Parathyroid adenoma (tissue), 2 donors: ENCODE data around the gene LPAR3.

Source experiments
- H2AFZ ChIP-seq: fragments of 300-600 bp; sonication (generic); one replicate; pipeline ENCODE4 v1.7.0; 2017; ENCODE audit warnings: antibody characterized with exemption, mild to moderate bottlenecking
- H3K27ac ChIP-seq: fragments of 300-600 bp; sonication (generic); one replicate; pipeline ENCODE4 v1.7.0; 2017
- H3K27me3 ChIP-seq: fragments of 300-600 bp; sonication (generic); one replicate; pipeline ENCODE4 v1.7.0; 2017; ENCODE audit warnings: low read length; ENCODE audit not compliant: control insufficient read depth, insufficient read depth
- H3K36me3 ChIP-seq: fragments of 300-600 bp; sonication (generic); one replicate; pipeline ENCODE4 v1.7.0; 2017; ENCODE audit warnings: low read length; ENCODE audit not compliant: control insufficient read depth, insufficient read depth
- H3K4me1 ChIP-seq: fragments of 300-600 bp; sonication (generic); one replicate; pipeline ENCODE4 v1.7.0; 2017; ENCODE audit warnings: control low read depth
- H3K4me2 ChIP-seq: fragments of 300-600 bp; sonication (generic); one replicate; pipeline ENCODE4 v1.7.0; 2017; ENCODE audit warnings: low read length
- H3K4me3 ChIP-seq: fragments of 300-600 bp; sonication (generic); one replicate; pipeline ENCODE4 v1.7.0; 2017; ENCODE audit warnings: low read depth, low read length
- H3K79me2 ChIP-seq: fragments of 300-600 bp; sonication (generic); one replicate; pipeline ENCODE4 v1.7.0; 2017; ENCODE audit warnings: control low read depth
- H3K9ac ChIP-seq: fragments of 300-600 bp; sonication (generic); one replicate; pipeline ENCODE4 v1.7.0; 2017; ENCODE audit warnings: mild to moderate bottlenecking
- H3K9me3 ChIP-seq: fragments of 300-600 bp; sonication (generic); one replicate; pipeline ENCODE4 v1.7.0; 2017; ENCODE audit warnings: low read length; ENCODE audit not compliant: control insufficient read depth
- TF ChIP-seq, protein P1 (sequence below): fragments of 300-600 bp; sonication (generic); IDR thresholded peaks from one replicate; pipeline ENCODE4 v1.7.0; 2017; ENCODE audit warnings: antibody characterized with exemption, mild to moderate bottlenecking
- donor health status: primary hyperparathyroidism.

Gene LPAR3

DNA sequence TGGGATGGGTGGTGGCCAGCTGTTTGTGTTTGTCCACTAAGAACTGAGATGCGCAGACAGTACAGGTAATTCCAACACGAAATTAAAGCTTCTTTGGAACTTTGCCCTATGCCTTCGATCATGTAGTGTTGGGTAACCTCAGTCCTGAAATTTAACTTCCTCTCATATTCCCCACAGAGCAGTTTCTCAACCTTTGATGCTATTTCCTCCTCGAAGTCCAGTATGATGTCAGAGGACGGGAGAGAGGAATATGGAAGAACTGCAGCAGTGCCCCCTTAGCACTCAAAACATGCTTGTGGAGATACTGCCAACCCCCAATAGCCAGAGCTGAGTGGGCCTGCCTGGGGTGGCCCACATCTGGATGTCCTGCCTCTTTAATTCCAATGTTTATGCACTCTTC is 3.6 kb downstream of the LPAR3 start:
- no peak overlapping the region for H2AFZ ChIP-seq
- TF ChIP-seq, protein P1, sequence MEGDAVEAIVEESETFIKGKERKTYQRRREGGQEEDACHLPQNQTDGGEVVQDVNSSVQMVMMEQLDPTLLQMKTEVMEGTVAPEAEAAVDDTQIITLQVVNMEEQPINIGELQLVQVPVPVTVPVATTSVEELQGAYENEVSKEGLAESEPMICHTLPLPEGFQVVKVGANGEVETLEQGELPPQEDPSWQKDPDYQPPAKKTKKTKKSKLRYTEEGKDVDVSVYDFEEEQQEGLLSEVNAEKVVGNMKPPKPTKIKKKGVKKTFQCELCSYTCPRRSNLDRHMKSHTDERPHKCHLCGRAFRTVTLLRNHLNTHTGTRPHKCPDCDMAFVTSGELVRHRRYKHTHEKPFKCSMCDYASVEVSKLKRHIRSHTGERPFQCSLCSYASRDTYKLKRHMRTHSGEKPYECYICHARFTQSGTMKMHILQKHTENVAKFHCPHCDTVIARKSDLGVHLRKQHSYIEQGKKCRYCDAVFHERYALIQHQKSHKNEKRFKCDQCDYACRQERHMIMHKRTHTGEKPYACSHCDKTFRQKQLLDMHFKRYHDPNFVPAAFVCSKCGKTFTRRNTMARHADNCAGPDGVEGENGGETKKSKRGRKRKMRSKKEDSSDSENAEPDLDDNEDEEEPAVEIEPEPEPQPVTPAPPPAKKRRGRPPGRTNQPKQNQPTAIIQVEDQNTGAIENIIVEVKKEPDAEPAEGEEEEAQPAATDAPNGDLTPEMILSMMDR: no peak
- no peaks in the 10 kb centered on the region for H3K79me2 ChIP-seq
- H3K4me2 ChIP-seq: no peak overlapping the region
- H3K36me3 ChIP-seq: no peaks in the 10 kb centered on the region
- peaks cover 8% of the 10 kb centered on the region for H3K27me3 ChIP-seq
- no peak overlapping the region for H3K4me3 ChIP-seq
- no peak overlapping the region for H3K27ac ChIP-seq
- no peak overlapping the region for H3K9ac ChIP-seq
- H3K4me1 ChIP-seq: no peaks in the 10 kb centered on the region
- no peaks in the 10 kb centered on the region for H3K9me3 ChIP-seq

DNA sequence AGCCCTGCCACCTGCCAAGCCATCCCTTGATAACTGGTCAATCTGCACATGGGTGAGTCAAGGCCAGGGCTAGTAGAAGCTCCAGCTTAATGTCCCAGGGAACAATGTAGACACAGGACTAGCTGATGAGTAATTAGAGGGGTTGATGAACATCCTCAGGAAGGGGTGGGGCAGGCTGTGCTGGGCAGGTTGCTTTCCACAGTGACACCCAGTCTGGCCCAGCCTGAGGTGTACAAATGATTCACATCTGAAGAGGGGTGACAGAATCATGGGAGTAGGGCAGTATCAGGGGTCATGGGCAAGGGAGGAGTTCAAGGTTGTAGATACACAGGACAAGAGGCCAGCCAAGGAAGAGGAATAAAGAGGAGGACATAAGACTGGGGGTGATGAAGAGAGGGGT is 4.3 kb downstream of the LPAR3 start:
- H2AFZ ChIP-seq: no peak overlapping the region
- H3K4me3 ChIP-seq: no peak overlapping the region
- no peak overlapping the region for H3K9ac ChIP-seq
- H3K4me1 ChIP-seq: no peaks in the 10 kb centered on the region
- H3K27ac ChIP-seq: no peak overlapping the region
- no peaks in the 10 kb centered on the region for H3K9me3 ChIP-seq
- H3K36me3 ChIP-seq: no peaks in the 10 kb centered on the region
- H3K27me3 ChIP-seq: peaks cover 7% of the 10 kb centered on the region
- no peak overlapping the region for H3K4me2 ChIP-seq
- no peaks in the 10 kb centered on the region for H3K79me2 ChIP-seq
- TF ChIP-seq, protein P1: no peak

DNA sequence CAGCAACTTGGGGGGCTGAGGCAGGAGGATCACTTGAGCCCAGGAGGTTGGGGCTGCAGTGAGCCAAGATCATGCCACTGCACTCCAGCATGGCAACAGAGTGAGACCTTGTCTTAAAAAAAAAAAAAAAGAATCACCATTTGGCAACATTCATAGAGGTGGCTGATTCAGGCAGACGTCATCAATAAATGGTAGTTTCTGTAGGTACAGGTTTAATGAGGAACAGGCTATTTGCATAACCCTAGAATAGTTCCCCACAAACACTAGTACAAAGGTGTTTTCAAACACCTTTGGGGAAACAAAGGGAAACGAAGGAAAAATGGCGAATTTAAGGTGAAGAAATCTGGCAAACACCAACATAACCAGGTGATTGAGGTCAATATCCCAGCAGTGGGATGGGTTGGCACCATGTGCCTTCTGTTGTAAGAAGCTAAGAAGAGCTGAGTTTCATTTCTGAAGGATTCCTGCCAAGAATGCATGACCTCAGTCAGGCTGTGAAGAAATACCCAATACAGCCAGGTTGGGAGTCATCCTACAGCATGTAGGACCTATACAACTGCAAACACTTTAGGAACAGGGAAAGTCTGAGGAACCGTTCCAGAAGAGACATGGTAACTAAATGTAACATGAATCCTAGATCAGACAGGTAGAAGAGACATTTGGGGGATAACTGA is 5.6 kb downstream of the LPAR3 start:
- Histone ChIP-seq H2AFZ (no peak overlapping the region), H3K9me3 (no peaks in the 10 kb centered on the region), H3K9ac (no peak overlapping the region), H3K36me3 (no peaks in the 10 kb centered on the region), H3K27me3 (no peaks in the 10 kb centered on the region), H3K4me2 (no peak overlapping the region), H3K27ac (no peak overlapping the region), H3K79me2 (no peaks in the 10 kb centered on the region), H3K4me1 (no peaks in the 10 kb centered on the region), H3K4me3 (no peak overlapping the region)
- TF ChIP-seq, protein P1: no peak

DNA sequence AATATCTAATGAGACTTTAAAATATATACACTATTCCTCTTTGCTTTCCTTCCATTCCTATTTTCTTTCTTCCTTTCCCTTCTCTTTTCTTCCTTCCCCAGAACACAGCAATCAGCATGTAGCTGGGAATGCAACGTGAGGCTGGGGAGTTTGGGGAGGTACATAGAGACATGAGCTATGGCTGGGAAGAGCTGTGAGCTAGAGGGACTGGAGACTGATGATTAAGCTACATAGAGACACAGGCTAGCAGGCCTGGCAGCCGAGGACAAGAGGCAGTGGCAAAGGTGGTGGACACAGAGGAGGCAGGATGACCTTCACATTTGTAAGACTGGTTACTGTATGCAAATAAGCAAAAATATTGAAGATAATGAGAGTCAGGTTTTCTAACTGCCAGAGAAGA is 7.5 kb downstream of the LPAR3 start:
- no peaks in the 10 kb centered on the region for H3K27me3 ChIP-seq
- no peaks in the 10 kb centered on the region for H3K36me3 ChIP-seq
- H3K9me3 ChIP-seq: no peaks in the 10 kb centered on the region
- no peaks in the 10 kb centered on the region for H3K79me2 ChIP-seq
- no peak overlapping the region for H3K9ac ChIP-seq
- H3K4me3 ChIP-seq: no peak overlapping the region
- TF ChIP-seq, protein P1: no peak
- H3K27ac ChIP-seq: no peak overlapping the region
- H3K4me1 ChIP-seq: no peaks in the 10 kb centered on the region
- H2AFZ ChIP-seq: no peak overlapping the region
- H3K4me2 ChIP-seq: no peak overlapping the region
